ENCODE measurements around the gene TP53INP2.
"Not testable (repeated sequence)": the region's sequence is repeated elsewhere in the genome, so short reads cannot be mapped to it uniquely, and the experiment has no call there.

The TP53INP2 gene

GRCh38 chr20:34706302-34706875 lies 2.2 kb downstream of the TP53INP2 start:
- no peak for DNase-seq

GRCh38 chr20:34706912-34707784 lies 3.0 kb downstream of the TP53INP2 start:
- DNase-seq = no peak

- no peak for DNase-seq
Observed at GRCh38 chr20:34708621-34709043, 4.5 kb downstream of the TP53INP2 start.

- DNase-seq = peak; percentile 65 to 80
Observed at GRCh38 chr20:34709044-34709830, 5.1 kb downstream of the TP53INP2 start.

GRCh38 chr20:34709831-34710567 lies 5.9 kb downstream of the TP53INP2 start:
- peak in 1 of 2 experiments; percentile 47 for DNase-seq

- no peak for DNase-seq
Observed at GRCh38 chr20:34710568-34710839, 6.4 kb downstream of the TP53INP2 start.

GRCh38 chr20:34710861-34711574 lies 6.9 kb downstream of the TP53INP2 start:
- no peak for DNase-seq

GRCh38 chr20:34711813-34712430 lies 7.8 kb downstream of the TP53INP2 start:
- no peak for DNase-seq

- no peak for DNase-seq
Observed at GRCh38 chr20:34712525-34713192, 8.5 kb downstream of the TP53INP2 start.

GRCh38 chr20:34713194-34713943 lies 9.2 kb downstream of the TP53INP2 start:
- DNase-seq = no peak

GRCh38 chr20:34713944-34714515 lies 9.9 kb downstream of the TP53INP2 start:
- DNase-seq = not testable (repeated sequence)

GRCh38 chr20:34715384-34715783 lies 11.2 kb downstream of the TP53INP2 start:
- no peak for DNase-seq

GRCh38 chr20:34716921-34717229 lies 12.7 kb downstream of the TP53INP2 start:
- DNase-seq = no peak

GRCh38 chr20:34717230-34718095 lies 13.3 kb downstream of the TP53INP2 start:
- DNase-seq = no peak

GRCh38 chr20:34719242-34720017 lies 15.3 kb downstream of the TP53INP2 start:
- DNase-seq = not testable (repeated sequence)

- no peak for DNase-seq
Observed at GRCh38 chr20:34720266-34720665, 16.1 kb downstream of the TP53INP2 start.

GRCh38 chr20:34722560-34722959 lies 18.4 kb downstream of the TP53INP2 start:
- DNase-seq = not testable (repeated sequence)

GRCh38 chr20:34724172-34724571 lies 20.0 kb downstream of the TP53INP2 start:
- no peak for DNase-seq
